SJSA1 (cell line): ENCODE measurements around the gene TMEM86A. TPM values are rescaled to one million over a fixed set of nuclear protein-coding genes. Genes with fewer than 3 reads are reported as not detected.

Experiments
- DNase-seq, 2 experiments: peaks; one replicate each; pipeline ENCODE4 v3.0.0-alpha.2; 2015 to 2020; ENCODE audit warnings: low spot score in 2 of 2, low read depth in 1 of 2
- H3K27ac ChIP-seq: fragments of 250-450 bp; sonication (Bioruptor Pico); 2 replicates; pipeline ENCODE4 v1.5.1; 2020; ENCODE audit warnings: mild to moderate bottlenecking, moderate library complexity
- H3K27me3 ChIP-seq: fragments of 250-450 bp; sonication (Bioruptor Pico); replicated peaks from 2 replicates; pipeline ENCODE4 v1.5.1; 2020; ENCODE audit warnings: mild to moderate bottlenecking, moderate library complexity
- H3K36me3 ChIP-seq: fragments of 250-450 bp; sonication (Bioruptor Pico); 2 replicates; pipeline ENCODE4 v1.5.1; 2020; ENCODE audit warnings: mild to moderate bottlenecking
- H3K4me1 ChIP-seq: fragments of 250-450 bp; sonication (Bioruptor Pico); replicated peaks from 2 replicates; pipeline ENCODE4 v1.6.1; 2021; ENCODE audit warnings: mild to moderate bottlenecking
- H3K4me3 ChIP-seq: fragments of 250-450 bp; sonication (Bioruptor Pico); 2 replicates; pipeline ENCODE4 v1.5.1; 2020; ENCODE audit warnings: mild to moderate bottlenecking
- H3K9me3 ChIP-seq: fragments of 250-450 bp; sonication (Bioruptor Pico); replicated peaks from 2 replicates; pipeline ENCODE4 v1.5.1; 2020; ENCODE audit warnings: mild to moderate bottlenecking
- total RNA-seq: library from RNA; depleted of rRNA; stranded (reverse); fragments of >200 nt; shearing (Covaris generic); gene quantifications from 2 replicates; pipeline ENCODE4 v1.2.3, GENCODE V29; 2014; rRNA removed

TMEM86A gene
- total RNA-seq, 1 experiment from 2014 or later, result 0.32 TPM

DNA sequence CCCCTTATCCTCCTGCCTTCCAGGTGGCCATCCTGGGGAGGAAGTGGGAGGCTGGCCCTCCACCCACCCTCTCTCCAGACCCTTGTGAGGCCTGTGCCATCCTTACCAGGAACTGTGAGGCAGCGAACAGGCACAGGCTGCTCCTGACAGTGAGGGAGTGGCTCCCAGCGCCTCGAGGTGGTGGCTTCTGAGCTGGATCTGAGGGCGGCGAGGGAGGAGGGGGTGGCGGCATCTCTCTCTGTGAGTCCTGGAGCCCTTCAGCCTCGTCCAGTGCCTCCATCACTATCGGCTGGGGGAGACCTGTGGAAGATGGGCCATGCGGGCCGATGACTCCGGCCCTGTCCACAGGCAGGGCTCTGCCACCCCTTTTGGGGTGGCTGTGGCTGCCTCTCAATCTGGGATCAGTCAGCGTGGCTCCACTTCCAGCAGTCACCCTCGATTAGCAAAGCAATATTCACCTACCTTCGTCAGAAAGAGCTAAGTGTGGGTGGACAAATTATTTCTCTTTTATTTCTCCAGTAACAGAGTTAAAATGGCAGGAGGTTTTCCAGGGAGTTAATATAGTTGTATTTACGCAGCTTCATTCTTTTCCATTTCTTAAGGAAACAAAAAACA lies 45.4 kb downstream of the TMEM86A start:
- no peak for DNase-seq
- no peaks in the 10 kb centered on the region for H3K9me3 ChIP-seq
- no peaks in the 10 kb centered on the region for H3K27me3 ChIP-seq
- H3K36me3 ChIP-seq, result no peaks in the 10 kb centered on the region
- no peak overlapping the region for H3K27ac ChIP-seq
- no peaks in the 10 kb centered on the region for H3K4me1 ChIP-seq
- no peak overlapping the region for H3K4me3 ChIP-seq

DNA sequence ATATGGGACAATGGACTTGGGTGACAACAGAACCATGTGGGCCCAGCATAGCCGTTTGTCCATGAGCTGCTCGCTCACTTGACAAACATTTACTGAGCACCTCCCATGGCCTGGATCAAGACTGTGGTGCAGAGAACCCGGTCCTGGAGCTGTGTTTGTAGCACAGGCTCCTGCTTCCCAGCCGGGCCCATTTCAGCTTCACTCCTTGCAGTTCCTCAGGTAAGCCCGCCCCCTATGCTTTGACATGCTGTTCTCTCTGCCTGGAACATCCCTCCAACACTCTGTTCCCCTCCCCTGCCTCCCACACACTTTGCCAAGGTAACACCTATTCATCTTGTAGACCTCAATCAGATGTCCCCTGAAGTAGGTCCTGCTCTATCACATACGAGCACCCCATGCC lies 46.7 kb downstream of the TMEM86A start:
- peaks cover 10% of the 10 kb centered on the region for H3K4me1 ChIP-seq
- no peaks in the 10 kb centered on the region for H3K36me3 ChIP-seq
- no peak overlapping the region for H3K27ac ChIP-seq
- no peak overlapping the region for H3K4me3 ChIP-seq
- no peaks in the 10 kb centered on the region for H3K27me3 ChIP-seq
- H3K9me3 ChIP-seq, result no peaks in the 10 kb centered on the region
- DNase-seq, result no peak

DNA sequence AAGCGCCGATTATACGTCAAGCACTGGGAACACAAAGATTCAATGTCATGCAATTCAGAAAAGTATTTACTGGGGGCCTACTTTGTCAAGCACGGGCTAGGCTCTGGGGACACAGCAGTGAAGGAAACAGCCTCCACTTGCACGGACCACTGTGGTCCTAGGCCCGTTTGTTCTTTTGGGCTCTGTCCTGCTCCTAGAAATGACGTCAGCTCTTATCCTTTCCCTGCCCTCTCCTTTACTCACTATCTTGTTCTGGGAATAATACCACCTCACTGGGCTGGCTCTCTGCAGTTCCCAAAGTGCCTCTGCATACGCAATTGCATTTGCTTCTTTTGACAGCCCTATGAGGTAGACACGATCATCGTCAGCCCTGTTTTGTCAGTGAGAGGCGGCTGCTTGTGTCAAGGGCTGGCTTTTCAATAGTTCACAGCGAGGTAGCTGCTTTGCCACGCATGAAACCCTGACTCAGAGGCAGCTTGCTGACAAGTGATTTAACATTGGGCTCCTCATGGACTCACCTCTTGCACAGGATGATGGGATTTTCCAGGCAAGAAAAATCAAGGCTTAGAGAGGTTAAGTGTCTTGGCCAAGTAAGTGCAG lies 50.3 kb downstream of the TMEM86A start:
- Histone ChIP-seq H3K27ac (no peak overlapping the region), H3K27me3 (no peaks in the 10 kb centered on the region), H3K9me3 (no peaks in the 10 kb centered on the region), H3K36me3 (no peaks in the 10 kb centered on the region), H3K4me3 (no peak overlapping the region), H3K4me1 (peaks cover 10% of the 10 kb centered on the region)
- DNase-seq, result no peak

DNA sequence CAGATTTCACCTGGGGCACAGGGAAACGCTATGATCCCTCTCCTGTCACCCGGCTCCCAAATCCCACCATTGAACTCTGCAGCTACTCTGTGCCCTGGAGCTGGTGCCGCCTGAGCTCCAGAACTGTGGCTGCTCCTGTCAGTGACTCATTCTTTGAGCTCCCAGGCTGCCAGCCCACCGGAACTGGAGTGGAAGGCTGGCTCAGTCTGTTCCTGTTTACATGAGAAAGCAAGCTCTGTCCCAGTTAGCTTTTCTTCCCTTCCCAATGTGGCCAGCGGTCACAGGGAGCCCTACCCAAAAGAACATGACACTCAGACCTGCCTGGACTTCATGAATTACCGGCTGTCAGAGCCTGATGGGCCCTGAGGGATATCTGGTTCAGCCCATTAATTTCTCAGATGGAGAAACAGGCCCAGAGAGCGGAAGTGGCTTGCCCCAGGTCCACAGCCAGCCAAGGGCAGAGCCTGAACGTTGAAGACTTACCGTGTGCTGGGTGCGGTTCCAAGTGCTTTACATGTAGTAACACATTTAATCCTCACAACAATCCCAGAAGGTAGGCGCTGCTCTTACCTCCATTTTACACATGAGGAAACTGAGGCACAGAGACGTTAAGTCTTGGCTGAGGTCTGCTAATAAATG lies 51.2 kb downstream of the TMEM86A start:
- no peaks in the 10 kb centered on the region for H3K27me3 ChIP-seq
- H3K27ac ChIP-seq, result peak overlapping the region; percentile 73
- no peaks in the 10 kb centered on the region for H3K9me3 ChIP-seq
- peak; percentile 54 to 66 for DNase-seq
- no peak overlapping the region for H3K4me3 ChIP-seq
- H3K4me1 ChIP-seq, result peaks cover 10% of the 10 kb centered on the region
- H3K36me3 ChIP-seq, result no peaks in the 10 kb centered on the region

DNA sequence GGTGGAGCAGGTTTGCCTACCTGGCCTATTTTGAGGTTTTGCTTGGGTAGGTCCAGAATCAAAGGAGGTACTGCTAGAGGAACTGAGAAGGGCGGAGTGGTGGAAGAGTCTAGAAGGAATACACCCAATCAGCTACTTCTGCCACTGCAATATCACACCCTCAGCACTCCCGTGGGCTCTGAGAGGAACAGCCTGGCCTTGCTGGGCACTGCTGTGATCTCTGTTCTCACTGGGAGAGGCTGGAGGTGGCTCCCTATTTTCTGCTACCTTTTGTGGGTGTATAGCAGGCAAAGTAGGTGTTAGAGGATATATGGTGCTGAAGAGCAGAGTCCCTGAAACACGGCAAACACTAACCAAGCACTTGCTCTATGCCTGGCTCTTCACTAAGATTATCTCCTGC lies 52.4 kb downstream of the TMEM86A start:
- peaks cover 10% of the 10 kb centered on the region for H3K4me1 ChIP-seq
- H3K9me3 ChIP-seq, result no peaks in the 10 kb centered on the region
- no peak overlapping the region for H3K4me3 ChIP-seq
- no peak for DNase-seq
- no peaks in the 10 kb centered on the region for H3K36me3 ChIP-seq
- no peaks in the 10 kb centered on the region for H3K27me3 ChIP-seq
- no peak overlapping the region for H3K27ac ChIP-seq

DNA sequence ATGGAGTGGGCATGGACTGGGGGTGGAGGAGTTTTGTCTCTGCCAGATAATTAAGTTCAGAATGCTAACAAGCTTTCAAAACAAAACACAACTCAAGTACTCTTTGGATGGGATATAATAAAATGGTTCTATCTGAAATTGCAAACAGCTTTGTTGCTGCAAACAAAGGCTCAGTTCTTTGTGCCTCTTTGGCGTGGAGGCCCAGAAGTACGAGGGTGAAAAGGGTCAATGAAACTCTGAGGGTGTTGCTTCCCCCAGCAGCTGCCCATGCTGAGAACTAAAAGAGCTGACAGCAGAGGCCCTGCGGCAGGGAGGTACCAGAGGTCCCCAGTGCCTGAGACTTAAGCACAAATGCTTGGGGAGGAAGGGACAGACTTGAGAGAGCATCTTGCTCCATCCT lies 53.9 kb downstream of the TMEM86A start:
- no peak overlapping the region for H3K27ac ChIP-seq
- H3K9me3 ChIP-seq, result no peaks in the 10 kb centered on the region
- no peaks in the 10 kb centered on the region for H3K27me3 ChIP-seq
- no peak overlapping the region for H3K4me3 ChIP-seq
- peaks cover 10% of the 10 kb centered on the region for H3K4me1 ChIP-seq
- DNase-seq, result no peak
- H3K36me3 ChIP-seq, result no peaks in the 10 kb centered on the region

DNA sequence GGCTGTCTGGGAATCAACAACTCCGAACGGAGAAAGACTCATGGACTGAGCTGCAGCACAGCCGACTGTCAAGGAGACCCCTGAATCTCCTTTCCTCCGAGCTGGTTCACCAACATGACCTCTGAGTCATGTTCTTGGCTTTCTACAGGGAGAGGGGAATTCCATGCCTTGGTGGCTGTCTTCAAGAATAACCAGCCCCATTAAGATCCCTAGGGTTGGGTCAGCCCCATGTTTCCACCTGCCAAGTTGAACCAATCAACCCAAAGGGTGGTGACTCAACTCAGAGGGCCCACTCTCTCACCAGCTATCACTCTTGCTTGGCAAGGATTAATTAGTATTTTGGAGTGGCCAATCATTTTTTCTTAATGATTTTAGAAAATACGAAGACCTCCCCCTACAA lies 55.7 kb downstream of the TMEM86A start:
- no peak for DNase-seq
- peaks cover 9% of the 10 kb centered on the region for H3K4me1 ChIP-seq
- no peak overlapping the region for H3K27ac ChIP-seq
- H3K36me3 ChIP-seq, result no peaks in the 10 kb centered on the region
- H3K4me3 ChIP-seq, result no peak overlapping the region
- H3K27me3 ChIP-seq, result no peaks in the 10 kb centered on the region
- H3K9me3 ChIP-seq, result no peaks in the 10 kb centered on the region

Other genes starting within 250 kb of the TMEM86A start
- gene LDHAL6A, start 242.9 kb upstream of the TMEM86A start, total RNA-seq, result not detected in 2 replicates
- gene TSG101, start 171.8 kb upstream of the TMEM86A start, total RNA-seq, result 27.3 and 55.9 TPM in 2 replicates
- gene UEVLD, start 110.0 kb upstream of the TMEM86A start, total RNA-seq, result 14.9 and 22.0 TPM in 2 replicates
- 0.32 and 0.91 TPM in 2 replicates for gene MISFA, start 99.0 kb upstream of the TMEM86A start, total RNA-seq
- 13.3 and 22.1 TPM in 2 replicates for gene SPTY2D1, start 64.4 kb upstream of the TMEM86A start, total RNA-seq
- gene IGSF22, start 27.4 kb downstream of the TMEM86A start, total RNA-seq, result not detected in 2 replicates
- not detected in 2 replicates for gene PTPN5, start 93.0 kb downstream of the TMEM86A start, total RNA-seq
- not detected in 2 replicates for gene MRGPRX1, start 240.6 kb downstream of the TMEM86A start, total RNA-seq